Fibroblast of pulmonary artery (primary cell): ENCODE data around the gene DCDC2.
"Not testable (repeated sequence)": the region's sequence is repeated elsewhere in the genome, so short reads cannot be mapped to it uniquely, and the experiment has no call there.

Source experiments
- DNase-seq: peaks from one replicate; pipeline ENCODE4 v3.0.0-alpha.2; 2010; ENCODE audit warnings: low read depth
- H3K4me3 ChIP-seq: replicated peaks from 2 replicates; pipeline ENCODE4 v1.5.1; 2011; ENCODE audit warnings: low read depth, mild to moderate bottlenecking, control low read depth, low read length, moderate library complexity
- CTCF ChIP-seq: IDR thresholded peaks from 2 replicates; pipeline ENCODE4 v1.5.1; 2011; ENCODE audit warnings: mild to moderate bottlenecking, control low read depth, low read length, inconsistent platforms; ENCODE audit errors: missing control alignments

Gene DCDC2

DNA sequence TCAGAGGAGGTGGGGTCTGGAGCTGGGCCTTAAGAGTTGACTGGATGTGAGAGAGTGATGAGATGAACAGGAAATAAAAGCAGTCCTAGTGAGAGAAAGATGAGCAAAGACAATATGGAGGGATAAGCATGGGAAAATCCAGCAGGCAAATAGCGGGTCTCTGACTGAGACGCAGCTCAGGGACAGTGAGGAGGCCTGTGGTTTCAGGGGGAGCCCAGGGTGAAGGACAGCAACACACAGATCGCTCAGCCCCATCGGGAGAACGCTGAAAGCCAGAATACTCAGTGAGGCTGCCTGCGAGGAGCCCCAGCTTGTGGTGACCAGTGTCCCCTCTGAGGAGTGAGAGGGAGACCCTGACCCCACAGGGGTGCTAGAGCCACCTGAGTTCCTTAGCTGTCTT is 16.8 kb upstream of the DCDC2 start:
- DNase-seq = no peak
- no peak overlapping the region for H3K4me3 ChIP-seq
- no peak for TF ChIP-seq CTCF

DNA sequence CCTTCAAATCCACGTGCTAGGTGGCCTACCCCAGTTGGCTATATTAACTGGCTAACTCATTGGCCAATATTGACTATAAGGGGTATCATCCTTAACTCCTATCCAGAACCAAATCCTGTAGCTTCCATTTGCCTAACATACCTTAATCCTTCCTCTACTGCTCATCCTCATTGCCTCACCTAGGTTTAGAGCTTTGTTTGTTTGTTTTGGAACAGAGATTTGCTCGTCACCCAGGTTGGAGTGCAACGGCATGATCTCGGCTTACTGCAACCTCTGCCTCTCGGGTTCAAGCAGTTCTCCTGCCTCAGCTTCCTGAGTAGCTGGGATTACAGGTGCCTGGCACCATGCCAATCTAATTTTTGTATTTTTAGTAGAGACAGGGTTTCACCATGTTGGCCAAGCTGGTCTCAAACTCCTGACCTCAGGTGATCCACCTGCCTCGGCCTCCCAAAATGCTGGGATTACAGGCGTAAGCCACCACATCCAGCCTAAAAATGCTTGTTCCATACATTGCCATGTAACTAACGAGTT is 7.3 kb upstream of the DCDC2 start:
- not testable (repeated sequence) for H3K4me3 ChIP-seq, DNase-seq

- DNase-seq, H3K4me3 ChIP-seq: not testable (repeated sequence)
These were observed 4.5 kb upstream of the DCDC2 start for GRCh38 chr6:24362363-24362762.

DNA sequence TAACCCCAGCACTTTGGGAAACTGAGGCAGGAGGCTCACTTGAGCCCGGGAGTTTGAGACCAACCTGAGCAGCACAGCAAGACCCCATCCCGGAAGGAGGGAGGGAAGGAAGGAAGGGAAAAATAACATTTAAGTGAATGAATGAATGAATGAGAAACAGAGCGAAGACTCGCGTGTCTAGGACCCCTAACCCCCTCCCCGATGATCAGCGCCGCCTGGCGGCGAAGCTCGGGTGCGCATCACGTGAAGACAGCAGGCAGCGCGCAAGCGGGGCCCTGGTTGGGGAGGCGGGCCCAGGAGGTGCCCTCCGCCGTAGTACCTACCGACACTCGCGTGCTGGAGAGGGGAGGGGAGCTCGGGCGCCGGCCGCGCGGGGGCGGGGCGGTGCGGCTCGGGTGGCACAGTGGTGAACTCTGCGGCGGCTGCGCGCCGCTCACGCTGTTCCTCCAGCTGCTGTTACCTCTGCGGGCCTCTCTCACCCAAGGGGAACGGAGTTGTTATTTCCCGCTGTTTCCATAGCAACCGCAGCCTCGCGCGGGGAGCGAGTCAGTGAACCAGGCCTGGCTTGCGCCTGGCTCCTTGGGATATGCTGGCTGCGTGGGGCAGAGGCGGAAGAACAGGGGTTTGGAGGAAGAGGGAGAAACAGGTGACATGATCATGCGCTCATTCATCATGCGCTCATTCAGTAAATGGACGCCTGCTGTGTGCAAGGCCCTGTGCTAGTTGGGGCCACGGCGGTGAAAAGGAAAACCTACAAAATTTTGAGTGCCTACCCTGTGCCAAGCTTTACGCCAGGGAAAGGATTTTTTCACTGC is 2.0 kb upstream of the DCDC2 start:
- peak; percentile 79 for DNase-seq
- peak; percentile 80 for TF ChIP-seq CTCF
- H3K4me3 ChIP-seq = peak overlapping the region; percentile 52

- no peak for TF ChIP-seq CTCF
- H3K4me3 ChIP-seq = no peak overlapping the region
These were observed 461 bp upstream of the DCDC2 start for GRCh38 chr6:24358219-24358821.

DNA sequence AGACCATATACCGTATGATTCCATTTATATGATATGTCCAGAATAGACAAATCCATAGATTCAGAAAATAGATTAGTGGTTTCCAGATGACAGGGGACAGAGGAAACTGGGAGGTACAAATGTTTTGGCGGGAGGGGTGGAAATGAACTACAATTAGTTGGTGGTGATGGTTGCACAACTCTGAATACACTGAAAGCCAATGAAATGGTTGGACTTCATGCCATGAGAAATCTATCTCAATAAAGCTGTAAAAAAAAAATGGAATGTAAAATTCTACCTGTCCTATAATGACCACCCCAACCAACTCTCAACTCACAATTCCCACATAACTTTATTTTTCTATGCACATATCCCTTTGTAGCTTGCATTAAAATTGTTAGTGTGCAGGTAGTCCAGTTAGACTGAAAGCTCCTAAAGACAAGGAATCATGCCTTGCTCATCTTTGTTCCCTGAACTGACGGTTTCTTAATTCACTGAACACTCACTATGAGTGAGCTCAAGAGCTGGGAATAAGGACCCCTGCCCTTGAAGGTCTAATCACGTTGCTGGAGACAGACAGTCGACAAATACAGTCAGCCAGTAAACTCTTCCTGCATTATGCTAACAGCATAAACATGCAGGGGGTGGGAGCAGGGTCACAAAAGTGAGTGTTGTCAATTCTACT is 1.4 kb downstream of the DCDC2 start:
- TF ChIP-seq CTCF = no peak
- no peak overlapping the region for H3K4me3 ChIP-seq
- no peak for DNase-seq

More at GRCh38 chr6:24358219-24358821, 461 bp upstream of the DCDC2 start:
- no peak for DNase-seq

DNA sequence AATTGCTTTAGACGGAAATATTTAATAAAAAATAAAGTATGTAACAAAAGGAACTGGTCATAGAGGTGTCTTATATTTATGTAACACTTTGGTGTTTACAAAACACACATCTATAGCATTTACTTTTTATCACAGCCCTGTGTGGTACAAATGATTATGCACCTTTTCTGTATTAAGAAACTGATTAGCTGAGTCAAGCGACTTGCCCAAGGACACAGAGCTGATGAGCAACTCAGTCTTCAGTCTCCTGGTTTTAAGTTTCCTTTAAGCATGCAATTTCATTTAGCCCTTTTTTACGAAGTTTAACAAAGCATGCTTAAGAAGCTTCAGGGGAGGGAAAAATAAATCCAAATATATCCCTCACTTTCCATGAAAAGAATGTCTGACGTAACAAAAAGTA is 2.5 kb downstream of the DCDC2 start:
- TF ChIP-seq CTCF = no peak
- no peak for DNase-seq
- no peak overlapping the region for H3K4me3 ChIP-seq
